Measurements from ENCODE around the gene ITCH. TPM values are rescaled to one million over a fixed set of nuclear protein-coding genes. Genes with fewer than 3 reads are reported as not detected.

Gene ITCH
- total and polyA plus RNA-seq, 2 donors (not counting 3 experiments of a cell fraction or from before 2014, with no cell fraction given): 6.4 to 57.4 TPM

GRCh38 chr20:34524426-34524825 lies 161.4 kb downstream of the ITCH start:
- CTCF ChIA-PET: interaction anchor here (2.2 to 5.8 kb wide), 2 partner anchors 212 to 333 kb away, joined by 25 to 107 read pairs; no protein-coding TSS in a partner anchor
- POLR2A ChIA-PET: no interaction called here
- no peak overlapping the region for H3K27ac ChIP-seq (ENCODE audit: insufficient read depth, low read depth, low read length)

More at GRCh38 chr20:34524426-34524825, 161.4 kb downstream of the ITCH start:
- DNase-seq (ENCODE audit: low read depth, low spot score) (no peak), FAIRE-seq (no peak)
- Histone ChIP-seq H4K20me1 (replicated peaks; ENCODE audit: control insufficient read depth, extremely low read depth, insufficient read depth, low read length) (no peaks in the 10 kb centered on the region), H3K4me3 (replicated peaks in 1 of 3; ENCODE audit: insufficient read depth in 1 of 3, low read depth in 1 of 3, low read length in 3 of 3) (no peak overlapping the region), H3K9me1 (replicated peaks; ENCODE audit: control insufficient read depth, extremely low read depth, insufficient read depth, low read length) (no peaks in the 10 kb centered on the region), H2AFZ (ENCODE audit: low read depth, low read length) (no peak overlapping the region), H3K9me3 (replicated peaks; ENCODE audit: control insufficient read depth, insufficient read depth, low read length) (no peaks in the 10 kb centered on the region), H3K9ac (replicated peaks; ENCODE audit: extremely low read depth, insufficient read depth, low read length) (no peak overlapping the region), H3K27me3 (ENCODE audit: control insufficient read depth in 2 of 2, insufficient read depth in 2 of 2, low read length in 2 of 2) (no peaks in the 10 kb centered on the region), H3K4me2 (ENCODE audit: insufficient read depth, low read length) (no peak overlapping the region), H3K79me2 (ENCODE audit: control insufficient read depth, insufficient read depth, low read length) (peaks cover 54% of the 10 kb centered on the region), H3K4me1 (ENCODE audit: control insufficient read depth, extremely low read depth, insufficient read depth, low read length) (peaks cover 21% of the 10 kb centered on the region), H3K36me3 (ENCODE audit: control insufficient read depth in 2 of 2, extremely low read depth in 1 of 2, insufficient read depth in 2 of 2, low read length in 2 of 2) (peaks cover 7 to 15% of the 10 kb centered on the region in 2 experiments)
- intact Hi-C loops (cut with micrococcal nuclease): no loop called here
- BruUV-seq (replicated peaks): no TSS peak
- no peak for TF ChIP-seq JUN (IDR thresholded peaks at IDR 0.05; ENCODE audit: borderline replicate concordance, insufficient read depth, insufficient read length, low read depth)
- no peak for TF ChIP-seq MYC (IDR thresholded peaks at IDR 0.05; ENCODE audit: low read depth, low read length)
- TF ChIP-seq EZH2 (IDR thresholded peaks at IDR 0.05; ENCODE audit: borderline replicate concordance, low read depth, low read length, severe bottlenecking): no peak
- TF ChIP-seq MAX (IDR thresholded peaks at IDR 0.05; ENCODE audit: insufficient read depth, insufficient read length): no peak
- no peak for TF ChIP-seq POLR2A (IDR thresholded peaks at IDR 0.05; ENCODE audit: low read depth, low read length)
- no peak for TF ChIP-seq FOS (IDR thresholded peaks at IDR 0.05; ENCODE audit: borderline replicate concordance, insufficient read depth, low read length)
- no peak for TF ChIP-seq GATA2 (IDR thresholded peaks at IDR 0.05; ENCODE audit: insufficient read depth, insufficient read length, low read depth, low read length)
- no peak for TF ChIP-seq CTCF (IDR thresholded peaks at IDR 0.05; ENCODE audit: extremely low read depth in 1 of 2, insufficient read depth in 1 of 2, low read depth in 1 of 2, low read length in 2 of 2)
- TF ChIP-seq POLR2AphosphoS5 (IDR thresholded peaks at IDR 0.05; ENCODE audit: insufficient read depth, low read depth, low read length): no peak
- dilution Hi-C loops (cut with MboI; ENCODE audit: extremely low pct_ligation_motif_present, low sequenced_read_pairs): no loop called here

Data from endothelial cell of umbilical vein (primary cell).